Activated naive CD4-positive, alpha-beta T cell treated with Interleukin-2 at 50 U/mL for 16 hours (primary cell): Measurements from ENCODE around the gene LASP1.
"Not testable (repeated sequence)": the region's sequence is repeated elsewhere in the genome, so short reads cannot be mapped to it uniquely, and the experiment has no call there.

ENCODE experiments used
- DNase-seq: peaks from one replicate; pipeline ENCODE4 v3.0.0-alpha.2; 2020

LASP1 gene, protein sequence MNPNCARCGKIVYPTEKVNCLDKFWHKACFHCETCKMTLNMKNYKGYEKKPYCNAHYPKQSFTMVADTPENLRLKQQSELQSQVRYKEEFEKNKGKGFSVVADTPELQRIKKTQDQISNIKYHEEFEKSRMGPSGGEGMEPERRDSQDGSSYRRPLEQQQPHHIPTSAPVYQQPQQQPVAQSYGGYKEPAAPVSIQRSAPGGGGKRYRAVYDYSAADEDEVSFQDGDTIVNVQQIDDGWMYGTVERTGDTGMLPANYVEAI

DNA sequence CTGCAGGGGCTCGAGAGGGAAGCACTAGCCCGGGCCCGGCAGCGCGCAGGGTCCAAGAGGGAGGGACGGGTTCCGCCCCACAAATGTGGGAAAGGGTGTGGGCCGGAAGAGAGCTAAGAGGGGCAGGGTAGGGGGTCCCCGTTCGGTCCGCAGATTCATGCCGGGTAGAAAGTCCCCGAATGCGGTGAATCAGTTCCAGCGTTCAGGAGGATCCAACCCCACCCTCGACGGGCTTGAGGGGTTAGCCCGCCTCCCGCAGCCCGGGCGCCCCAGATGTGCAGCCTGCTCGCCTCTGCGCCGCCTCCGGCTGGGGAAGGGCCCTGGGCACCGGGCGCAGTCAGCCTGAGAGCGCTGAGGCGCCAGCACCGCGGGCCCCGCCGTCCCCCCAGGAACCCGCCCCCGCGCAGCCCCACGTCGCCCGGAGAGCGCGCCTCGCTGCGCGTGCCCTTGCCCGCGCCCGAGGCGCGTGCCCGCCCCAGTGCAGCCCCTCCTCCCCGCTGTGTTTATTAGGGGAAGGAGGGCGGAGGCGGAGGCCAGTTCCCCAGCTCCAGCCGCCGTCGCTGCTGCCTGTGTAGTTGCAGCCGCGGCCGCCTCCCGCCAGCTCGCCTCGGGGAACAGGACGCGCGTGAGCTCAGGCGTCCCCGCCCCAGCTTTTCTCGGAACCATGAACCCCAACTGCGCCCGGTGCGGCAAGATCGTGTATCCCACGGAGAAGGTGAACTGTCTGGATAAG, at the start of gene LASP1:
TSS of gene LASP1 (plus strand) at position 533 of the 733 bp plus-strand sequence. CDS start at position 665, 132 bp downstream.
- peak; percentile 84 for DNase-seq

- peak; percentile 97 for DNase-seq
Observed at GRCh38 chr17:38824899-38825761, 44.7 kb upstream of the LASP1 start, which contains the start of gene CWC25. Gene CWC25, minus strand, starts transcription at chr17:38825321. Its CDS starts 138 bp downstream, at chr17:38825183.

DNA sequence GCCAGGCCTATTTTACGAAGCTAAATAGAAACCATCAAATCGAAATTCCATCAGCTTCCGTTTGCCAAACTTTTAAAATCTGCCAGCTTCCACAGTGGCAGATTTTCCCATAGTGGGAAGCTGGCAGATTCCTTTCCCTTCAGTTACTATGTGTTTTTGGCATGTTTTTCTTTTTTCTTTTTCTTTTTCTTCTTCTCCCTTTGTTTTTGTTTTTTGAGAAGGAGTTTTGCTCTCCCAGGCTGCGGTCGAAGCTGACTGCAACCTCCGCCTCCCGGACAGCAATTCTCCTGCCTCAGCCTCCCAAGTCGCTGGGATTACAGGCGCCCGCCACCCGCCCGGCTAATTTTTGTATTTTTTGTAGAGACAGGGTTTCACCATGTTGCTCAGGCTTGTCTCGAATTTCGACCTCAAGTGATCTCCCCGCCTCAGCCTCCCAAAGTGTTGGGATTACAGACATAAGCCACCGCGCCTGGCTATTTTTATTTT, 44.1 kb upstream of the LASP1 start:
- no peak for DNase-seq

DNA sequence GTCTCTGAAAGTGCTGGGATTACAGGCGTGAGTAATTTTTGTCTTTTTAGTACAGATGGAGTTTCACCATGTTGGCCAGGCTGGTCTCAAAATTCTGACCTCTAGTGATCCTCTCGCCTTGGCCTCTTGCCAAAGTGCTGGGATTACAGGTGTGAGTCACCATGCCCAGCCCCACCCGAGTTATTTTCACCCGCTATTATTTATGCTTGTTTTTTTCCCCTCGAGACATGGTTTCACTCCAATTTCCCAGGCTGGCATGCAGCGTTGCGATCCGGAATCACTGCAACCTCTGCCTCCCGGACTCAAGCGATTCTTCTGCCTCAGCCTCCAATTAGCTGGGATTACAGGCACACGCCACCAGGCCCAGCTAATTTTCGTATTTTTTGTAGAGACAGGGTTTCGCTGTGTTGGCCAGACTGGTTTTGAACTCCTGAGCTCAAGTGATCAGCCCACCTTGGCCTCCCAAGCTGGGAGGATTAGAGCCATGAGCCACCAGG, 25.5 kb upstream of the LASP1 start:
- DNase-seq = no peak

DNA sequence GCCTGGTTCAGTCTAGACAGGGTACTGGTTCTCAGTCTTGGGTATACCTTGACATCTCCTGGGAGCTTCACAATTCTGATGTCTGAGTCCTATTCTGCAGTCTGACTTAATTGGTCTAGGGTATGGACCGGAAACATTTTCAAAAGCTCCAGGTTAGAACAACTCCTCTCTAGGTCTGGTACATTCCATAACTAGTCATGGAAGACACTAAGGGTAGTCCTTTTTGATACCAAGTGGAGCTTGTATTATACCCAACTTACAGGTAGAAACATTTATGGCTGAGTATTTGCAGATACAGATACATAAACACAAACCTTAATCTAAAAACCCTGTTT, 21.3 kb upstream of the LASP1 start:
- no peak for DNase-seq

DNA sequence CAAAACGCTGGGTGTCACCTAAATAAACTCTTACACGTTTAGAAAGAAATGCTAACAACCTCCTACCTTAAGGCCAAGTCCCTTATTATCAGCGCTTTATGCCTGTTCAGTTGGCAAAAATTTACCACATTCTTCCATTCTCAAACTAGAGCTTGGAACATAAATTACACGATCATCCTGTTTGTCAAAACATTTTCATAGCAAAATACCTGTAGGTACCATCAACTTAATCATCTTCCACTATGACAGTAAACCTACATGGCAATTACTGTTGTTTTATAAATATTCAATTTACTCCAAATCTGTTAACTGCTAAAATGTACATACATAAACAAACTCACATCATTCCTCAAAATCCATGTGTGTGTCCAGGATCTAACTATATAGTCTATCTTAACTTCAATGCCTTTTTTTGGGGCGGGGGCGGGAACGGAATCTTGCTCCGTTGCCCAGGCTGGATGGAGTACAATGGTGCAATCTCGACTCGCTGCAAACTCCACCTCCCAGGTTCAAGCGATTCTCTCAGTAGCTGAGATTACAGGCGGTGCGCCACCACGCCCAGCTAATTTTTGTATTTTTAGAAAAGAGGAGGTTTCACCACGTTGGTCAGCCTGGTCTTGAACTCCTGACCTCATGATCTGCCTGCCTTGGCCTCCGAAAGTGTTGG, 20.8 kb upstream of the LASP1 start:
- no peak for DNase-seq

DNA sequence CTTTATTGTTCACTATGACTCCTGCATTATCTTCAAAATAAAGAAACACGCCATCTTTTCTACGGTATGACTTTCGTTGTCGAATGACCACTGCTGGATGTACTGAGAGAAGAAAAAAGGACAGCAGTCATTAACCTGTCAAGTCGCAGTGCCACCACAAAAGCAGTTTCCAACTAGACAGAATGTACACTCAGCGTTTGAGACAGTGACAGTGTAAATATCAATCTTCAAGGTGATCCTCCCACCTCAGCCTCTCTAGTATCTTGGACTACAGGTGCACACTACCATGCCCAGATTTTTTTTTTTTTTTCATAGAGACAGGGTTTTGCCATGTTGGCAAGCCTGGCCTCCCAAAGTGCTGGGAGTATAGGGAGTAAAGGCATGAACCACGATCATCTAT, 19.5 kb upstream of the LASP1 start:
- DNase-seq = no peak

- DNase-seq = no peak
Observed at GRCh38 chr17:38851434-38851833, 18.4 kb upstream of the LASP1 start.

DNA sequence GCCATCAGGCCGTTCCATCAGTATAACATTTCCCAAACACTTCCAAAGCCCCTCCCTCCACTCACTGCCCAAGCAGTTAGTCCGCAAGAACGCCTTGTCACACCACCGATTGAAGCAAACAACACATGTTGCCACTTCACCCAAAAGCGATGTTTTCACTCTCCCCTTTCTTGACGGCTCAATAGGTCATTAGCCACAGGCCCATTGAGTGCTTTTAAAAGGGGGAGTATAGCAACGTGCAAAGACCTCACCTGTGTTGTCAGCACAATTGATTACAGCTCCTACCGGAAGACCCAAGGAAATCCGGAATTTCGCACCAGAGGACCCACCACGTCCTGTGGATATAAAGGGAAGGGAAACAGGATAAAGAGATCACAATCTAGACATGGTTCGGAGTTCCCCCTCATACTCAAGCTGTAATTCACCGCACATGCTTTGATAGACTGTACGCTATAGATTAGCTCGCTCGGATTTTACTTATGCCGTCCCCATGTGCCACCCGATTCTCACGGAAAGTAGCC, 17.0 kb upstream of the LASP1 start:
- peak; percentile 27 for DNase-seq

DNA sequence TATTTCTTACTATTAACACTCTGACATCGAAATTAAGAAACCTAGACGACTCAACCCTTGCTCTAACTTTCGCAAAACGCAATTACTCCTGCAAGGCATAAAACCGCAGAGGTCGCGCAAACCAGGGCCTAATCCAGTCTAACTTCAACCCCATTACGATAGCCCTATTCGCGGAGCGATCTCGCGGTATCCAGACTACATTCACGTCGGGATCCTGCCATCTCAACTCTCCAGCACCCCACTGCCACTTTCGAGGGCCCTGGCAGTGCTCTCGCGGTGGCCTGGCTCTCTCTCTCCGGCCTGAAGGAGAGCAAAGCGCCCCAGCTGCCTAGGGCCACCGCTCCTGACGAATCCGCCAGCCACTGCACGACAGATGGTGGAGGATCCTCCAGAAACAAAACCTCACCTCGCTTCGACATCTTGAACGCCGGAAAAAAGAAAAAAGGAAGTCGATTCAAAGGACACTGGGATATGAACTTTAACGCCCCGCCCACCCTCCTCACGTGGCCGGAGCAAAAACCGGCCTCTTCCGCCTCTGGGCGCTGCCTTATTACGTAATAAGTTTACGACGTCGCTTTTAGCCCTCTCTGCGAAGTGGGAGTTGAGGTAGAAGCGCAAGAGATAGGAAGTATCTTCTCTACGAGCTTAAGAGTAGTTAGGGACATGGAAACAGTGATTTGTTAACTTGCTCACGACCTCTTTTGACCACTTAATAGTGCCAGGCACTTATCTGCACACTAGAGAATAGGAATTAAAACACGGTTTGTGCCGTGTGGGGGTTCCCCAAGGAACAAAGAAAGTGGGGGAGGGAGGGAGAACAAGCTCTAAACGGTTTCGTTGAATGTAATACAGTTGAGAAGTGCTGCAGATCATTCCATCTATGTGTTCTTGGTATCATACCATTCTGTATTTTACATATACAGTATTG, 16.3 kb upstream of the LASP1 start, which contains the start of gene RPL23:
TSS of gene RPL23 (minus strand) at position 430 of the 928 bp plus-strand sequence. CDS start at position 419, 11 bp downstream.
- peak; percentile 91 for DNase-seq

GRCh38 chr17:38855101-38855714, 14.7 kb upstream of the LASP1 start:
- DNase-seq = not testable (repeated sequence)

DNA sequence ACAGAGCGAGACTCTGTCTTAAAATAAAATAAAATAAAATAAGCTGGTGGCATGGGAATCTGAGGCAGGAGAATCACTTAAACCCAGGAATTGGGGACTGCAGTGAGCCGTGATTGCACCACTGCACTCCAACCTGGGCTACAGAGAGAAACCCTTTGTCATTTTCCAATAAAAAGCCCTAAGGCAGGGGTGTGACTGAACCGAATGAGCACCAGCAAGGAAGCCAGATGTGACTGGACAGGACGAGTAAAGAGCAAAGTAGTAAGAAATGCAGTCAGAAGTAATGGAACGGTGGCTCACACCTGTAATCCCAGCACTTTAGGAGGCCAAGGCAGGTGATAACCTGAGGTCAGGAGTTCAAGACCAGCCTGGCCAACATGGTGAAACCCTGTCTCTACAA, 12.6 kb upstream of the LASP1 start:
- DNase-seq = no peak

GRCh38 chr17:38861399-38861843, 8.4 kb upstream of the LASP1 start:
- no peak for DNase-seq

GRCh38 chr17:38864636-38865398, 5.0 kb upstream of the LASP1 start:
- DNase-seq = no peak

GRCh38 chr17:38867179-38867967, 2.5 kb upstream of the LASP1 start:
- DNase-seq = peak; percentile 54

GRCh38 chr17:38867968-38868816, 1.7 kb upstream of the LASP1 start:
- DNase-seq = no peak

GRCh38 chr17:38868817-38869525, 887 bp upstream of the LASP1 start:
- peak; percentile 91 for DNase-seq
